Measurements from ENCODE around the gene SRSF1. TPM values are rescaled to one million over a fixed set of nuclear protein-coding genes. Genes with fewer than 3 reads are reported as not detected.

Gene SRSF1
- total RNA-seq, 1 experiment from 2014 or later: 434 TPM

DNA sequence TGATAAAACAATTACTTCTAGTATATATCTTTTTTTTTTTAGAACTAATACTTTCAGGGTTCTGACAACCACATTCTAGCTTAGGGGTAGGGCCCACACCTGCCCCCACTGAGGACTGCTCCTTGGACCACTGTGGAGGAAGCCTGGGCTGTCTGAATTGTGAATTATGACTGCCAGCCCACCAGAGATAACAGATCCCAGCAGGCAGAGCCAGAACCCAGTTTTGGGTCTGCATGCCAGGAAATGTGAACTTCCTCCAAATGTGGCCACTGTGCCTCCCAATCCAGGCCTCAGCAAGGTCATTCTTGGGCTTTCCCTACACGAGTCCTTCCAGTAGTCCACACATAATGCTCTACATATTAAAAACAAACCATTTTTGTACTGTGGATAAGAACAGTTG lies 34.9 kb downstream of the SRSF1 start:
- ChIA-PET POLR2A (no interaction called here), RAD21 (ENCODE audit: low non-redundant PET in 1 of 2, low total read pairs in 2 of 2, uncharacterized antibody in 2 of 2, unreplicated experiment in 2 of 2) (no interaction called here), CTCF (no interaction called here)
- Histone ChIP-seq H3K79me2 (ENCODE audit: insufficient read depth, low read length) (no peaks in the 10 kb centered on the region; the same call in 1 of the 2 replicates), H3K4me2 (ENCODE audit: low read length) (no peak overlapping the region), H3K4me1 (ENCODE audit: control insufficient read depth in 1 of 2, insufficient read depth in 2 of 2, low read length in 2 of 2) (peaks cover 0 to 7% of the 10 kb centered on the region in 2 experiments; a peak in 1 of 4 replicates), H3K4me3 (replicated peaks in 1 of 2; ENCODE audit: low read depth in 1 of 2, low read length in 2 of 2) (no peak overlapping the region), H3K27me3 (ENCODE audit: insufficient read depth, low read length) (no peaks in the 10 kb centered on the region), H3K36me3 (ENCODE audit: control insufficient read depth in 1 of 2, insufficient read depth in 2 of 2, low read length in 2 of 2) (peaks cover 28 to 38% of the 10 kb centered on the region in 2 experiments), H2AFZ (ENCODE audit: low read depth, low read length, poor library complexity, severe bottlenecking) (no peak overlapping the region), H3K9ac (ENCODE audit: low read length) (no peak overlapping the region), H3K9me2 (ENCODE audit: insufficient read depth) (no peaks in the 10 kb centered on the region), H3K9me3 (ENCODE audit: control insufficient read depth in 1 of 2, insufficient read depth in 1 of 2, low read depth in 1 of 2, low read length in 2 of 2) (no peaks in the 10 kb centered on the region), H3K27ac (ENCODE audit: low read depth, low read length) (no peak overlapping the region), H4K20me1 (ENCODE audit: insufficient read depth) (no peaks in the 10 kb centered on the region)
- TF ChIP-seq POLR2AphosphoS5 (IDR thresholded peaks at IDR 0.05; ENCODE audit: low read depth, low read length): 0 out of 2 replicates have a peak, but pooled peaks have one; percentile 9
- TF ChIP-seq MAX (IDR thresholded peaks at IDR 0.05): no peak
- DNase-seq (ENCODE audit: low read depth, low spot score) (no peak), ATAC-seq (no peak)
- no TSS peak for BruUV-seq (replicated peaks)
- intact Hi-C loops (cut with micrococcal nuclease): no loop called here

DNA sequence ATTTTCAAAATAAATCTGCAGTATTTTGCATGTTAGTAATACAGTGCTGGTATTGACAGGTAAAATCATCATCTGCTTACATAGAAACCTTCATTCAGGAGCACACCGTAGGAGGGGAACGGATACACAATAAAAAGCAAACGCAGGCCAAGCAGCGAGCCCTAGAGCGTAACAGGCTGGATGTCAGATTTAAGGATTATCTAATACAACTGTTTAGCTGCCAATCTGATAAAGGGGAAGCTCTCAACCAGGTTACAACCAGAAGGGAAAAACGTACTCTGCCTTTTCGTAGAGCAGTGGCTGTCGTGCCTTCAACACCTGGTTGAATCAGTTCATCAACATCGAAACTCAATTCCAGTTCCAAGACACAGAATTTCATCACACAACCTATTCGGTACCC lies 35.5 kb downstream of the SRSF1 start:
- RAD21 ChIA-PET (ENCODE audit: low non-redundant PET in 1 of 2, low total read pairs in 2 of 2, uncharacterized antibody in 2 of 2, unreplicated experiment in 2 of 2): interaction anchor here in 1 of 2 experiments (0.7 kb wide), 1 partner anchor 111 kb away, joined by 3 read pairs; no protein-coding TSS in a partner anchor
- Histone ChIP-seq H3K27ac (ENCODE audit: low read depth, low read length) (no peak overlapping the region), H3K4me3 (replicated peaks in 1 of 2; ENCODE audit: low read depth in 1 of 2, low read length in 2 of 2) (no peak overlapping the region), H3K4me2 (ENCODE audit: low read length) (no peak overlapping the region), H3K4me1 (ENCODE audit: control insufficient read depth in 1 of 2, insufficient read depth in 2 of 2, low read length in 2 of 2) (peaks cover 0 to 7% of the 10 kb centered on the region in 2 experiments; a peak in 1 of 4 replicates), H3K27me3 (ENCODE audit: insufficient read depth, low read length) (no peaks in the 10 kb centered on the region), H3K79me2 (ENCODE audit: insufficient read depth, low read length) (no peaks in the 10 kb centered on the region; the same call in 1 of the 2 replicates), H2AFZ (ENCODE audit: low read depth, low read length, poor library complexity, severe bottlenecking) (no peak overlapping the region), H3K9me2 (ENCODE audit: insufficient read depth) (no peaks in the 10 kb centered on the region), H3K36me3 (ENCODE audit: control insufficient read depth in 1 of 2, insufficient read depth in 2 of 2, low read length in 2 of 2) (peaks cover 22 to 32% of the 10 kb centered on the region in 2 experiments), H4K20me1 (ENCODE audit: insufficient read depth) (no peaks in the 10 kb centered on the region), H3K9me3 (ENCODE audit: control insufficient read depth in 1 of 2, insufficient read depth in 1 of 2, low read depth in 1 of 2, low read length in 2 of 2) (no peaks in the 10 kb centered on the region), H3K9ac (ENCODE audit: low read length) (no peak overlapping the region)
- POLR2A ChIA-PET: interaction anchor here (0.7 kb wide), 1 partner anchor 16 kb away, joined by 3 read pairs; the partner anchor contains the start of gene CUEDC1
- CTCF ChIA-PET: no interaction called here
- TF ChIP-seq SIN3A (IDR thresholded peaks at IDR 0.05; ENCODE audit: low read depth): no peak
- TF ChIP-seq EZH2phosphoT487 (IDR thresholded peaks at IDR 0.05; ENCODE audit: borderline replicate concordance): no peak
- no peak for TF ChIP-seq SP1 (IDR thresholded peaks at IDR 0.05; ENCODE audit: low read depth)
- no TSS peak for BruUV-seq (replicated peaks)
- no peak for DNase-seq (ENCODE audit: low read depth, low spot score)
- intact Hi-C loops (cut with micrococcal nuclease): no loop called here
- no peak for ATAC-seq
